ENCODE results near the gene TUT7. TPM values are rescaled to one million over a fixed set of nuclear protein-coding genes. Genes with fewer than 3 reads are reported as not detected.

The TUT7 gene
- total and polyA plus RNA-seq, 2 of the 4 experiments (the other 2 are of a cell fraction): 13.3 to 33.3 TPM

DNA sequence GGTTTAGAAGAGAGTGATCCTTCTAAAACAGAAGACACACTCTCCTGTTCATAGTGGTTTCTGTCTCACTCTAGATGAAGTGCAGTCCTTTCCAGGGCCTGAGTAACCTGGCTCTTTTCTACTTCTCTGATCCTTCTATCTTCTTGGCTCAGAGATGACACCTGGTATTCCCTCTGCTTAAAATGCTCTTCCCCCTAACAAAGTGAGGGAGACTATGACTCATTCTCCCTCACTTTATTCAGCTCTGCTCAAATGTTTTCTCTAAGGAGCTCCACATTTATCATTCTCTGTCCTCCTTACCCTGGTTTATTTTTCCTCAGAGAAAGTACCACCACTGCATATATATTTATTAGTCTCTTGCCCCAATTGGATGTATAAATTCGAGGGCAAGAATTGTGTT is 24.6 kb downstream of the TUT7 start:
- in situ Hi-C loops (cut with MboI; ENCODE audit: low sequenced_read_pairs): no loop called here
- no peak overlapping the region for H2AK5ac ChIP-seq (ENCODE audit: low read depth, low read length)
- no peaks in the 10 kb centered on the region for H3K9me3 ChIP-seq (ENCODE audit: control insufficient read depth, insufficient read depth, low read length)
- intact Hi-C loops (cut with micrococcal nuclease): no loop called here
- ChIA-PET CTCF (no interaction called here), POLR2A (ENCODE audit: unreplicated experiment) (no interaction called here)
- H3K36me3 ChIP-seq (ENCODE audit: control insufficient read depth, insufficient read depth, low read length): peaks cover 27% of the 10 kb centered on the region
- peaks cover 8 to 13% of the 10 kb centered on the region in 2 experiments; a peak in 3 of 4 replicates for H3K79me1 ChIP-seq (ENCODE audit: low read depth in 1 of 2, low read length in 2 of 2)
- H3K14ac ChIP-seq (replicated peaks; ENCODE audit: low read depth, low read length): no peak overlapping the region
- no peak overlapping the region for H2AK9ac ChIP-seq (replicated peaks; ENCODE audit: low read depth, low read length, poor library complexity)
- H3K4me3 ChIP-seq (ENCODE audit: insufficient read depth, low read depth, low read length): no peak overlapping the region
- DNase-seq: peak; percentile 45
- no peak overlapping the region for H3K9ac ChIP-seq (ENCODE audit: low read depth, low read length)
- H2BK5ac ChIP-seq (ENCODE audit: low read depth, low read length, poor library complexity, severe bottlenecking): no peak overlapping the region
- H2BK15ac ChIP-seq (ENCODE audit: low read depth, low read length): no peak overlapping the region
- no CpG with 5 or more reads among the region's 1 CpG for WGBS, 2 experiments (ENCODE audit: extremely low coverage in 2 of 2, insufficient read length in 1 of 2)
- dilution Hi-C loops (cut with HindIII; ENCODE audit: low sequenced_read_pairs, unreplicated experiment): no loop called here
- no peak overlapping the region for H4K8ac ChIP-seq (ENCODE audit: low read depth in 2 of 2, low read length in 2 of 2)
- no TSS peak for BruUV-seq (replicated peaks)
- no peak overlapping the region for H3K18ac ChIP-seq (ENCODE audit: low read depth, low read length)
- no peaks in the 10 kb centered on the region for H4K20me1 ChIP-seq (ENCODE audit: insufficient read depth, low read length)
- H3K4me1 ChIP-seq (ENCODE audit: control insufficient read depth, insufficient read depth, low read length): peaks cover 8% of the 10 kb centered on the region
- no peaks in the 10 kb centered on the region for H3K27me3 ChIP-seq (ENCODE audit: control insufficient read depth, insufficient read depth, low read length)
- no peak overlapping the region for H3K27ac ChIP-seq (ENCODE audit: insufficient read depth, low read length)
- H3K23ac ChIP-seq (ENCODE audit: low read depth, low read length): no peak overlapping the region
- peak; percentile 34; the same call in 1 of the 2 replicates for TF ChIP-seq FOS (IDR thresholded peaks at IDR 0.05; ENCODE audit: low read depth, low read length)
- no peak for TF ChIP-seq SMC3 (IDR thresholded peaks at IDR 0.05; ENCODE audit: low read depth, low read length)
- no peak for TF ChIP-seq CTCF (conservative IDR thresholded peaks at IDR 0.05; ENCODE audit: low read depth, low read length)
- no peak for TF ChIP-seq CEBPB (IDR thresholded peaks at IDR 0.05; ENCODE audit: low read depth, low read length)
- no peak overlapping the region for H2AFZ ChIP-seq (replicated peaks; ENCODE audit: low read length, poor library complexity)
- H2BK20ac ChIP-seq (ENCODE audit: low read depth, low read length): no peak overlapping the region
- H2BK120ac ChIP-seq (ENCODE audit: low read depth, low read length): no peak overlapping the region
- H3K4me2 ChIP-seq (ENCODE audit: low read depth, low read length): no peak overlapping the region
- no peaks in the 10 kb centered on the region for H3K9me1 ChIP-seq (ENCODE audit: insufficient read depth, low read length)
- H4K91ac ChIP-seq (ENCODE audit: insufficient read depth, low read depth, low read length): no peak overlapping the region
- ATAC-seq (ENCODE audit: low read depth): peak; percentile 56; the same call in 1 of the 2 replicates
- no peak overlapping the region for H3K56ac ChIP-seq (ENCODE audit: extremely low read depth, insufficient read depth, low read length)
- no peak overlapping the region for H3K4ac ChIP-seq (ENCODE audit: low read depth, low read length)
- H4K5ac ChIP-seq (ENCODE audit: low read depth, low read length): no peak overlapping the region
